ENCODE measurements around the gene RIOX2.

The RIOX2 gene

GRCh38 chr3:98010194-98010882 is 38.1 kb upstream of the RIOX2 start:
- DNase-seq (ENCODE audit: low read depth): no peak
- no peak overlapping the region for H3K4me3 ChIP-seq (ENCODE audit: low read length)
- no peak for TF ChIP-seq CTCF (conservative IDR thresholded peaks at IDR 0.05; ENCODE audit: low read length)

- TF ChIP-seq CTCF (conservative IDR thresholded peaks at IDR 0.05; ENCODE audit: low read length): no peak
- no peak for DNase-seq (ENCODE audit: low read depth)
- no peak overlapping the region for H3K4me3 ChIP-seq (ENCODE audit: low read length)
Observed at GRCh38 chr3:98008855-98009254, 36.6 kb upstream of the RIOX2 start.

- no peak for TF ChIP-seq CTCF (conservative IDR thresholded peaks at IDR 0.05; ENCODE audit: low read length)
- no peak overlapping the region for H3K4me3 ChIP-seq (ENCODE audit: low read length)
- no peak for DNase-seq (ENCODE audit: low read depth)
Observed at GRCh38 chr3:98005438-98005837, 33.2 kb upstream of the RIOX2 start.

- H3K4me3 ChIP-seq (ENCODE audit: low read length): no peak overlapping the region
- no peak for TF ChIP-seq CTCF (conservative IDR thresholded peaks at IDR 0.05; ENCODE audit: low read length)
- no peak for DNase-seq (ENCODE audit: low read depth)
Observed at GRCh38 chr3:98004721-98005120, 32.5 kb upstream of the RIOX2 start.

GRCh38 chr3:98003306-98003969 is 31.2 kb upstream of the RIOX2 start:
- DNase-seq (ENCODE audit: low read depth): no peak
- no peak for TF ChIP-seq CTCF (conservative IDR thresholded peaks at IDR 0.05; ENCODE audit: low read length)
- H3K4me3 ChIP-seq (ENCODE audit: low read length): no peak overlapping the region

GRCh38 chr3:98002717-98003116 is 30.5 kb upstream of the RIOX2 start:
- no peak for TF ChIP-seq CTCF (conservative IDR thresholded peaks at IDR 0.05; ENCODE audit: low read length)

GRCh38 chr3:97999994-98000393 is 27.8 kb upstream of the RIOX2 start:
- no peak overlapping the region for H3K4me3 ChIP-seq (ENCODE audit: low read length)
- TF ChIP-seq CTCF (conservative IDR thresholded peaks at IDR 0.05; ENCODE audit: low read length): no peak
- DNase-seq (ENCODE audit: low read depth): no peak

More at GRCh38 chr3:98002717-98003116, 30.5 kb upstream of the RIOX2 start:
- H3K4me3 ChIP-seq (ENCODE audit: low read length): no peak overlapping the region
- no peak for DNase-seq (ENCODE audit: low read depth)

All from AG10803 (cell line).